ENCODE measurements around the gene RAB30. TPM values are rescaled to one million over a fixed set of nuclear protein-coding genes. Genes with fewer than 3 reads are reported as not detected.

RAB30 gene
- total RNA-seq, 2 donors from 2014 or later: 12.1 to 19.0 TPM

- Histone ChIP-seq H3K4me1 (peaks cover 0 to 57% of the 10 kb centered on the region in 2 donors), H3K4me3 (no peak overlapping the region), H3K36me3 (no peaks in the 10 kb centered on the region), H3K27me3 (no peaks in the 10 kb centered on the region), H3K9me3 (no peaks in the 10 kb centered on the region), H3K27ac (no peak overlapping the region)
- no peak for DNase-seq (ENCODE audit: low spot score)
- no peak for TF ChIP-seq CTCF (IDR thresholded peaks at IDR 0.05)
These were observed 16.8 kb downstream of the RAB30 start for GRCh38 chr11:83054904-83055380.

- DNase-seq (ENCODE audit: low spot score): no peak
- H3K9me3 ChIP-seq: no peaks in the 10 kb centered on the region
- no peak overlapping the region for H3K27ac ChIP-seq
- no peak overlapping the region for H3K4me3 ChIP-seq
- peaks cover 0 to 57% of the 10 kb centered on the region in 2 donors for H3K4me1 ChIP-seq
- H3K36me3 ChIP-seq: no peaks in the 10 kb centered on the region
- H3K27me3 ChIP-seq: no peaks in the 10 kb centered on the region
- TF ChIP-seq CTCF (IDR thresholded peaks at IDR 0.05): no peak
These were observed 17.7 kb downstream of the RAB30 start for GRCh38 chr11:83054001-83054400.

GRCh38 chr11:83051760-83052671 is 19.7 kb downstream of the RAB30 start:
- no peaks in the 10 kb centered on the region for H3K27me3 ChIP-seq
- H3K27ac ChIP-seq: peak overlapping the region; percentile 67 to 75
- no peak for DNase-seq (ENCODE audit: low spot score)
- no peaks in the 10 kb centered on the region for H3K36me3 ChIP-seq
- H3K4me3 ChIP-seq: no peak overlapping the region
- peaks cover 0 to 65% of the 10 kb centered on the region in 2 donors for H3K4me1 ChIP-seq
- H3K9me3 ChIP-seq: no peaks in the 10 kb centered on the region
- TF ChIP-seq CTCF (IDR thresholded peaks at IDR 0.05): no peak

DNA sequence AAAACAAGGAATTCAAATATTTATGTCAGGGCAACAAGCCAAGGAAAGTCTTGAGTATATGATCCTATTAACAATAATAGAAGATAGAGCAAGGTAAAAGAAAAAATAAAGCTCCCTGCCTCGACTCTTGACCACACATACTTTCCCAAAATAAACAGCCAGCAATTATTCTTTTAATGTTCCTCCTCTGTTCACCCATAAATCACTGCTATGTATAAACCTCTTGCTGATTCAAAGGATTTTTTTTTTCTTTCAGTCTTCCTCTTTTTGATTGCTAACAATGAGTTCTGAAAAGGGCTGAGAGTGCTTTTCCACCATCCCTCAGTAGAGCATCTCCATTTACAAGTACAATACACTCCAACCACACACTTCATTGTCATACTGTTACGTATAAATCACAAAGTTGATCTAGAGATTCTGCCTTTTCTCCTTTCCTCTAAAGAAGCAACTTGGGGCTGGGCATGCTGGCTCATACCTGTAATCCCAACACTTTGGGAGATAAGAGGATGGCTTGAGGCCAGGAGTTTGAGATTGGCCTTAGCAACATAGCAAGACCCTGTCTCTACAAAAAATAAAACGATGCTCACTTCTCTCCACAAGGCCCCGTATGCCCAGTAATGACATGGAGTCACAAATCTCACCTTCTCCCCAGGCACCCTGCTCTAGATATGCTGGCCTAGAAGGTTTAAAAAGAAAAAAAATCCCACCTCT is 24.0 kb downstream of the RAB30 start:
- H3K27me3 ChIP-seq: no peaks in the 10 kb centered on the region
- H3K4me1 ChIP-seq: peaks cover 0 to 57% of the 10 kb centered on the region in 2 donors
- H3K4me3 ChIP-seq: no peak overlapping the region
- no peaks in the 10 kb centered on the region for H3K36me3 ChIP-seq
- DNase-seq (ENCODE audit: low spot score): no peak
- TF ChIP-seq CTCF (IDR thresholded peaks at IDR 0.05): no peak
- peak overlapping the region in 1 of 2 donors; percentile 49 for H3K27ac ChIP-seq
- no peaks in the 10 kb centered on the region for H3K9me3 ChIP-seq

- no peak for TF ChIP-seq CTCF (IDR thresholded peaks at IDR 0.05)
- Histone ChIP-seq H3K27me3 (no peaks in the 10 kb centered on the region), H3K27ac (peak overlapping the region in 1 of 2 donors; percentile 49), H3K4me1 (peaks cover 0 to 48% of the 10 kb centered on the region in 2 donors), H3K9me3 (no peaks in the 10 kb centered on the region), H3K4me3 (no peak overlapping the region), H3K36me3 (no peaks in the 10 kb centered on the region)
- DNase-seq (ENCODE audit: low spot score): no peak
These were observed 25.0 kb downstream of the RAB30 start for GRCh38 chr11:83046621-83047172.
